Stimulated activated CD4-positive, alpha-beta T cell treated with anti-CD3 and anti-CD28 coated beads, Interleukin-4, amount 100 ng/mL, for 24 hours (primary cell): ENCODE data around the gene GINM1.

Experiments
- DNase-seq: peaks from one replicate; pipeline ENCODE4 v3.0.0-alpha.2; 2020

Gene GINM1, protein sequence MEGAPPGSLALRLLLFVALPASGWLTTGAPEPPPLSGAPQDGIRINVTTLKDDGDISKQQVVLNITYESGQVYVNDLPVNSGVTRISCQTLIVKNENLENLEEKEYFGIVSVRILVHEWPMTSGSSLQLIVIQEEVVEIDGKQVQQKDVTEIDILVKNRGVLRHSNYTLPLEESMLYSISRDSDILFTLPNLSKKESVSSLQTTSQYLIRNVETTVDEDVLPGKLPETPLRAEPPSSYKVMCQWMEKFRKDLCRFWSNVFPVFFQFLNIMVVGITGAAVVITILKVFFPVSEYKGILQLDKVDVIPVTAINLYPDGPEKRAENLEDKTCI

DNA sequence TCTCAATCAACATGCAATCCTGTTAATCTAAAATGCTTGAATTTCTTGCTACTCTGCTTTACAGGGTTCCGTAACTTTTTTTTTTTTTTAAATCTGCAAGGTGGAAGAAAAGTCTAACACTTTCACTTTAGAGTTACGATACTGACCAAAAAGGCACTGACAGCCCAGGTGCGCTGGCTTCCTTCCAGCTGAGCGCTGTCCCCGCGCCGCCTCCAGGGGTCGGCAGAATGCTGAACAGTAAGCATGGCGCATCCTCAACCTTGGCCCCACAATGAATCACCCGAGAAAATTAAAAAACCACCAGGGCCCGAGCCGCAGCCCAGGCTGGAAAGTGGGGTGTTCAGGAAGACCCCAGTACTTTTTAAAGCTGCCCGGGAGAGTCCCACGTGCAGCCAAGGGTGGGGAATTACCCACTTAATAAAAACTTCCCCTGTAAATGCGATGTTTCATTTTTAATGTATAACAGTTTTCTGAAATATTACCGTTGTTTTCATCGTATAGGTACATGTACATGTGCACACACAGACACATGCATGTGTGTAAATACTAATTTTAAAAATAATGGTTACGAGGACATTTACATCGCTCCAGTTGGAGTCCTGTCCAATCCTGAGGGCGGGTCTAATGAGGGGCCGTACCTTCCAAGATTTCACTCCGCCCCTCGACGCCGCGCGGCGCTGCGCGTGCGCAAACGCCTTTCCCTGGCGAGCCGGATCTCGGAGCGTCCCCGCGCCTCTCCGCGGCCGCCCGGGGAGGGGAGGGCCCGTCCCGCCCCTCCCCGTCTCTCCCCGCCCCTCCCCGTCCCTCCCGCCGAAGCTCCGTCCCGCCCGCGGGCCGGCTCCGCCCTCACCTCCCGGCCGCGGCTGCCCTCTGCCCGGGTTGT lies at the start of gene GINM1:
Gene GINM1, plus strand, starts transcription at position 849 of the 883 bp plus-strand sequence. CDS start 40 bp downstream, outside the sequence.
- DNase-seq, result peak; percentile 95

DNA sequence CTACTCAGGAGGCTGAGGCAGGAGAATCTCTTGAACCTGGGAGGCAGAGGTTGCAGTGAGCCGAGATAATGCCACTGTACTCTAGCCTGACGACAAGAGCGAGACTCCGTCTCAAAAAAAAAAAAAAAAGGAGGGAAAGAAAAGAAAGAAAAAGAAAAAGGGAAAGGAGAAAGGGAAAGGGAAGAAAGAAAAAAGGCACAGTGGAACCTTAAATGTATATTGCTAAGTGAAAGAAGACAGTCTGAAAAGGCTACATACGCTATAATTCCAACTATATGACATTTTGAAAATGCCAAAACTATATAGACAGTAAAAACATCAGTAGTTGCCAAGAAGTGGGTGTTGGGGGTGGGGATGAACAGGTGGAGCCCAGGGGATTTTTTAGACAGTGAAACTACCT lies 36.5 kb upstream of the GINM1 start:
- DNase-seq, result no peak

DNA sequence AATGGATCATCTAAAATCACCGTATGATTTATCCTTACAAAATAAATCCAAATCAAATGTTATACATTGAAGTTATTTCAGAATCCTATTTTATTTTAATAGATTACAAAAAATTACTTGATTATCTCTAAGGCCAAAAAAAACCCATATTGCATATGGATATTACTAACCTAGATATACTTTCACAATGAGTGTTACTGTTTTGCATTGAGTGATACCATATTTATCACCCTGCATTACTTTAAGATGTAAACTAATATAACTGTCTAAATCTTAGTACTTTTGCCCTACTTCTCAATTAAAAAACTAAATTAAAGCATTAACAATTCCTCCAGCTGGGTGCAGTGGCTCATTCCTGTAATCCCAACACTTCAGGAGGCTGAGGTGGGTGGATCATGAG lies 31.4 kb upstream of the GINM1 start:
- DNase-seq, result no peak

DNA sequence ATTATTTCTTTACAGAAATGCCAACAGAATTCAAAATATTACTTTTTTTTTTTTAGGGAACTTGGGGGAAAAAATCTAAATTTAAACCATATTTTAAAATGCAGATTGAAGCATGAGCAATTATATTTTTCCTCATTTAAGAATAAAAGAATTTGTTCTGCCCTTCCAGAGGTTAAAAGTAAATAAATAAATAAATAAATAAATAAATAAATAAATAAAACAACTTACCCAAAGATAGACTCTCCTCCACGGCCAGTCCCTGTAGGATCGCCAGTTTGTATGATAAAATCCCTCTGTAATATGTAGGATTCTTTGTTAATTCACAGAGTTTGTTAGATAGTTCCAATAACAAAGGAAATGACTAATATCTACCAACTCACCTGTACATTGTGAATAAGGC lies 25.0 kb upstream of the GINM1 start:
- no peak for DNase-seq

DNA sequence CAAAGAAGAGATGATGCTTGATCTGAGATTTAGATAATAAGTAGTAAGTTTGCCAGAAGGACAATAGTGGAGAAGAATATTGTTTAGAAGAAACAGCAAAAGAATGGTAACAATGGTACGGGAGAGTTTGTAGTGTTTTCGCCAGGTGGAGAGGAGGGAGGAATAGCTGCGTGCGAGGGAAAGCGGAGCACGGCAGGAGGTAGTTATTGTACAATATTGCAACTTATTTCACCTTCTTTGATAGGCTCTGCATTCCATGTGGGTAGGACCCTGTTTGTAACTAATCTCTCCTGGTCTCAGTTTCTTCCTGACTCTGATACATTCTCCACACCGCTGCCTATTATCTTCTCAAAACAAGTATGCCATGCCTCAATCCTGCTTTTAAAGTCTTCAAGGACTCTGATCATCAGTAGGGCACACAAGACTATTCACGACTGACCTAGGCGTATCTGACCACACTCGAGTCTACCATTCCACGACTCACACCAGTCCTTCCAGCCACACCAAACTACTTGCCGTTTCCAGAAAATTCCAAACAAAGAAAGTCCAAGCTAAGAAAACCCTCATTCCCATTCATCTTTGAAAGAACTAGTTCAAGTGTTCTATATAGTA lies 21.4 kb upstream of the GINM1 start:
- DNase-seq, result no peak

DNA sequence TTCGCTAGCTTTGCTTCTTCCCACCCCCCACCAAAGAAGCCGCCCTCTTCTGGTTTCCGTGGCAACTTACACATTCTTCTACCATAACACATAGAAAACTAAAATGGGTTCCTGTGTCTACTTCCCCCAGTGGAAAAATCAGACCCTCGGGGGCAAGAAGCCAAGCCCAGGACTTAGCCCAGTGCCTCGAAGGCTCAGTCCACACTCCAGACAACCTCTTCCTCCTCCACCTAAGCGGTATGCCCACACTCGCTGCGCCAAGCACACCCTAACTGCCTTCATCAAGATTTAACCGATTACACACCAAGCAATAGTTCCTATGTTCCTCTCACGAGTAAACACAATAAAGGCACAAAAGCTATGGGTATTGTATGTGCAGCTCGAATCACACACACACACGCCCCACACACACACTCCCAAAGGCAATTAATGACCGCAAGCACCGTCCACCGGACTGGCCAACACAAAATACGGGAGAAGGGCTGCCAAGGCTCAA lies 20.9 kb upstream of the GINM1 start:
- peak; percentile 70 for DNase-seq

DNA sequence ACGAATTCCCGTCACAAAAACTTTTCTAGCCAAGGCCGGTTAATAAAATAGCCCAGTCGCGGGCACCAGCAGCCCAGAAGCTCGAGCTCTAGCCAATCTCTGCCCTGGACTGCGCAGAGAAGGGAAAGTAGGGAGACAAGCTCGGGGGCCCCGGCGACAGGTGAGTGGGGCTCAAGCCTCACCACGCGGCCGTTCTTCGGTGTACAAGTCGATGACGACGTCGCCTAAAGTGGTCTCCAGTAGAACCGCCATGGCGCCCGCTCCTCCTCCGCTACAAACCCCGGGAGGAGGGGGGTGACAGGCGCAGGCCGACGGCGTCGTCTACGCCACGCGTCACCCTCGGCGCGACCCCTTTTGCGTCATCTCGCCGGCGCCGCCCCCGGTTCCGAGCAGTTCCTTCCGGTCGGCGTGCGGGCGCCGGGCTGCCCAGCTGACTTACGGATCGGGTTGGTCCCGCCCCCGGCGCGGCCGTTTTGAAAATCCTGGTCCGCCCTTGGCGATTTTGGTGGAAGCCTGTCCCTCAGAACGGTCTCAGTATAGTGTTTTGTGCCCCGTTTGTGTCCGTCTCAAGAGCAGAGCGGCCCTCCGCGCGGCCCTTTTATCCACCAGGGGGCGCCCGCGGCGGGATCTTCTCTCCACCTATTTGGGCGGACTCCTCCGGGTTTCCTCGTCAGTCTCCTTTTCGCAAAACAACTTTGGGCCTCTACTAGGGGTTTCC lies 20.3 kb upstream of the GINM1 start, which contains the start of gene PPIL4:
Gene PPIL4, minus strand, starts transcription at position 290 of the 718 bp plus-strand sequence. Its CDS starts 38 bp downstream, at position 252.
- DNase-seq, result peak; percentile 96

DNA sequence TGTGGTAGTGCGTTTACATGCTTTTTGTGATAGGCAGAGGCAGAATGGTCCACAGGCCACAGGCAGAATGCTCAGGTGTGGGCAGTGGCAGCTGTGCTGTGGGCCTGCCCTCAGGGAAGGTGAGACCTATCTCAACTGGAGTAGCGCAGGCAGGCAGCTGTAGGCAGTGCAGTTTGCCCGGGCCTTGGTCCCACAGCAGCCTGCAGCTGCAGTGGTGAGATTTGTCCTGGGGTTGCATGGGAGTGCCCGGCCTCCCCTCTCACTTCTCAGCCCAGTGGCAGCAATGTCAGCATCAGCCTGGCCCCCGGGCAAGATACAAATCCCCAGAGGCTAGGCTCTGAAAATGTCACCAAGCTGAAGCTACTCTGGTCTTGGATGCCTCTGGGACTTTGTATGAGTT lies 14.3 kb upstream of the GINM1 start:
- no peak for DNase-seq

DNA sequence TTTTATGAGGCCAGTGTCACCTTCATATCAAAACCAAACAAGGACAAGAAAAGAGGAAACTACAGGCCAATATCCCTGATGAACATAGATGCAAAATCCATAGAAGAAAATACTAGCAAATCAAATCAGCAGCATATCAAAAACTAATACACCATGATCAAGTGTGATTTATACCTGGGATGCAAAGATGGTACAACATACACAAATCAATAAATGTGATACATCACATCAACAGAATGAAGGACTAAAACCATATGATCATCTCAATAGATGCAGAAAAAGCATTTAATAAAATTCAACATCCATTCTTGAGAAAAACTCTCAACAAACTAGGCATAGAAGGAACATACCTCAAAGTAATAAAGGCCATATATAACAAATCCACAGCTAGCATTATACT lies 8.1 kb upstream of the GINM1 start:
- no peak for DNase-seq

DNA sequence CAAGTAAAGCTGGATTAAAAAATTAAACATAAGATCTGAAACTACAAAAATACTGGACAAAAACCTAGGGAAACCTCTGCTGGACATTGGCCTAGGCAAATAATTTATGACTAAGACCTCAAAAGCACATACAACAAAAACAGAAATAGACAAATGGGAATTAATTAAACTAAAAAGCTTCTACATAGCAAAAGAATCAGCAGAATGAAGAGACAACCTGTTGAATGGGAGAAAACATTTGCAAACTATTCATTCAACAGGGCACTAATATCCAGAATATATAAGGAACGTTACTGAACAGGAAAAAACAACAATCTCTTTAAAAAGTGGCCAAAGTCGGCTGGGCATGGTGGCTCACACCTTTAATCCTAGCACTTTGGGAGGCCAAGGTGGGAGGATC lies 6.8 kb upstream of the GINM1 start:
- no peak for DNase-seq

DNA sequence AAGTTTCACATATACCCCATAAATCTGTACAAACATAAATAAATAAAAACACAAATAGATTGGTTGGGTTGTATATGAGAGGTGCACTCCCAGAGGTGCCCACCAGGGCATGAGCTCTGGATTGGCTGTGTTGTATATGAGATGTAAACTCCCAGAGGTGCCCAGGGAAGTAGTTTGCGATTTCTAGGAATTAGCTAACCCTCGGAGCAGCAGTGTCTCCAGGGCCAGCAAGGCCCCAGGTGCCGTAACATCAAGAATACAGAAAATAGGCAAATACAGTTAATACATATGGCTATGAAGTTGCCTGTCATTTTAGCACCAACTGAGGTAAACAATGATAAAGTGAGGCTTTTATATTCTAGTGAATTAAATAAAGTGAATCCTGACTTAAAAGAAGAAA lies 5.4 kb upstream of the GINM1 start:
- no peak for DNase-seq

DNA sequence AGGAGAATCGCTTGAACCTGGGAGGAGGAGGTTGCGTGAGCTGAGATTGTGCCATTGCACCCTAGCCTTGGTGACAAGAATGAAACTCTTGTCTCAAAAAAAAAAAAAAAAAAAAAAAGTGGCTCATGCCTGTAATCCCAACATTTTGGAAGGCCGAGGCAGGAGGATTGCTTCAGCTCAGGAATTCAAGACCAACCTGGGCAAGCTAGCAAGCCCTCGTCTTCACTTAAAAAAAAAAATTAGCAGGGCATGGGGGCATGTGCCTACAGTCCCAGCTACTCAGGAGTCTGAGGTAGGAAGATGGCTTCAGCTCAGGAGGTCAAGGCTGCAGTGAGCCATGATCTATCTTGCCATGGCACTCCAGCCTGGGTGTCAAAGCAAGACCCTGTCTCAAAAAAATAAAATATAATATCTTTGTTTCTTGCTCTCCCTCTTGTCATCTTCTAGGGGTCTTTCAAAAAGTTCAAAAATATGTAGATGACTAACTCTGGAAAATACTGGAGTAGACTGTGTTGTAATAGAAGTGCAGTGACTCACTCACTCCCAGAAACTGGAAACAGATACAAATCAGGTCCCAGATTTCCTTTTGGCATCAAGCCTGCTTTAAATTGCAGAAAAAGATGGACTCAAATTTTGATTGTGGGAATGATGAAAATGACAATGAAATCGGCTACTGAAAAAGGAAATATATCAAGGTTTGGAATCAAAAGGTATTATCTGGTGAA lies 2.8 kb upstream of the GINM1 start:
- DNase-seq, result no peak

DNA sequence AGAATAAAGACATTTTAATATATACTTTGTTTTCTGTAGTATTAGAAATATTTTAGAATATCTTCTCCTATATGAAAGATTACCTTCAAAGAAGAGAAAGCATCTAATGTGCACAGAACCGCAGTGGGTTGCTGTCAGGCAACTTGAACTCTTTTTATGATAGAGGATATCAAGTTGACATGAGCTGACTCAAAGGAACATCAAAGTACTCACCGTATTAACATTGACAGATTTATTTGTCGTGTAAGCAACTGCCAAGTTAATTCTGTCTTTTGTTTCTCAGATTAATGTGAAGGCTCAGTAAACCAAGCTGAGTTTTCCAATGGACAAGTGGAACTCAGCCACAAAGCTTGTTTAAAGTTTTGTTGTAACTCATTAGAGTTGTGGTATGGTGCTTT lies 2.2 kb upstream of the GINM1 start:
- DNase-seq, result no peak

DNA sequence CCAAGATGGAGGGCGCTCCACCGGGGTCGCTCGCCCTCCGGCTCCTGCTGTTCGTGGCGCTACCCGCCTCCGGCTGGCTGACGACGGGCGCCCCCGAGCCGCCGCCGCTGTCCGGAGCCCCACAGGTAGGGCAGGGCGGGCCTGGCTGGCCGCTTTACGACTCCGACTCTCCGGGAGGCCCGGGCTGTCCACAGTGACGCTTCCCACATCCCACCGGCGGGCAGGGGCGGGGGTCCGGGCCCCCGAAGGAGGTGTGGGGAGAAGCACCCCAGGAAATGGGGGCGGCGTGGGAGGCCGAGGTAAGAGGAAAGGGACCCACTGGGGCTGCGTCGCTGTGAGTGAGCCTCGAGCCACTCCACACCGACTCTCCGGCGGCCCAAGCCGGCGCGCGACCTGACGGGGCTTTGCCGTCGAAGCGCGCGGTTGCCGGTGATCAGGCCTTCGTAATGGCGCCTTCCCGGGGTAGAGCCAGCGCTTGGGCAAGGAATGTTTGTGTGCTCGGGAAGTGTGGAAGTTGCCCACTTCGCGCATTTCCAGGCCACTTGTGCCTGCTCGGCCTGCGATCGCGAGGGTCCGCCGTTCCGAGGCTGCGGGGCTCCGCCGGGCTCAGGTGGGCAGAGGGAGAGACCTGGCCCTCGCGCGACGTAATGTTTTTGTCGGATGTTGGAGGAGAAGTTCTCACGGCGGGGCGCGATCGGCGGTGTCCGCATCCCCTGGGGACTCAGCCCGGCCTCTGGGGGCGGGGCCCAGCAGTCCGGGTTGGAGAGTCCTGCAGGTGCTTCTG lies 427 bp downstream of the GINM1 start:
- peak; percentile 56 for DNase-seq

DNA sequence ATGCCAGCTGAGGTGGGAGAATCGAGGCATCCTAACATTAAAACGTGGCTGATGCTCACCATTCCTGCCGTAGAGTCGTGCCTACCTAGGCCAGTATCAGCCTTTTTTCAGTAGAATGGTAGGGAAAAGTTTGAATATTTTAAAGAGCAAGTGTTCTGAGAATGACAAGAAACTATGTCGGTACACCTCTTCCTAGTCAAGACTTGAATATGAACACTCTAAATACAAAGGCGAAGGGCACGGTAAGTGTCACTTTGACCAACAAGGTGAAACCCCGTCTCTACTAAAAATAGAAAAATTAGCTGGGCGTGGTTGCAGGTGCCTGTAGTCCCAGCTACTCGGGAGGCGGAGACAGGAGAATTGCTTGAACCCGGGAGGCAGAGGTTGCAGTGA lies 1.0 kb downstream of the GINM1 start:
- DNase-seq, result no peak

DNA sequence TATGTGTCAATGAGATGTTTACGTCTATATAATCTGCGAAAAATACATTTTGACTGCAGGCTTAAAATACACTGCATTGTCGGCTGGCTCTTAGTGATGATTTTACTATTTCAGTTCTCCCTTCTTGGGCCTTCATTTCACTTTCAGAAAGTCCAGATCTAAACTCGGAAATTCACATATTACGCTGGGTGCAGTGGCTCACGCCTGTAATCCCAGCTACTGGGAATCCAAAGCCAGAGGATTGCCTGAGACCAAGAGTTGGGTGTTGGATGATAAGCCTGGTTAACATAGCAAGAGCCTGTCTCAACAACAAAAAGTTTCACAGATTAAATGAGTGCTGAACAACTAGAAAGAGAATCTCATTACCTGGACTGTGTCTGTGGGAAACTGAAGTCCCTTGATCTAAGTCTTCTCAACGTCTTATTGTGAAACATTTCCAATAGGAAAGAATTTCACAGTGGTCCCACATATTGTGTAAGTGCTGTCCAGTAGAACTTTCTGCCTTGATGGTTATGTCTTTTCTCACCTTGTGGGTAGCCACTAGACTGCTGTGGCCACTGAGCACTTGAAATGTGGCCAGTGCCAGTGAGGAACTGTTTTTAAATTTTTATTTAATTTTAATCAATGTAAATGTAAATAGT lies 1.9 kb downstream of the GINM1 start:
- no peak for DNase-seq

DNA sequence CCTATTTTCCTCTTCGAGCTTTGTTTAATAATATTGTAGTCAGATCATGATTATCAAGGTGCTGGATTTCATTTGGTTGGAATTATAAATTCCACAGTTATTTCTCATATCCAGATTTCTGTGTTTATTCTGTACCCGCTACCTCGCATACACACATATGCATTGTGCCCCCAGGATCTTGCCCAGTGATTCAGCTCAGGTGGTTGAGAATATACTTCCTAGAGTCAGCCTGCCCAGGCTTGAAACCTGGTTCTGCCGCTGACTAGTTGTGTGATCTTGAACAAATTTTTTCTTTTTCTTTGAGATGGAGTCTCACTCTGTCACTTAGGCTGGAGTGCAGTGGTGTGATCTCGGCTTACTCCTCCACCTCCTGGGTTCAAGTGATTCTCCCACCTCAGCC lies 14.7 kb downstream of the GINM1 start:
- no peak for DNase-seq

DNA sequence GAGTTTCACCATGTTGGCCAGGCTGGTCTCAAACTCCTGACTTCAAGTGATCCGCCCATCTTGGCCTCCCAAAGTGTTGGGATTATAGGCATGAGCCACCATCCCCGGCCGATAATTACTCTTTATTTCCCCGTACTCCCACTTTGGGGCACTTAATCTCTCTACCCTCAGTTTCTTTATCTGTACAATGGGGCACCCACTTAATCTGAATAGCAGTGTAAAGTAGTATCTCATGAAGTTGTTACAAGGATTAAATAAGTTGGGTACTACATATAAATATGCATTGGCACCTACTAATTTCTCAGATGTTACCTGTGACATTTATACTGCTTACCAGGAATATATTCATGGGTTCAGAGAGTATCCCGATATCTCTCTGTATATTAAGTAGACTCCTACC lies 15.2 kb downstream of the GINM1 start:
- DNase-seq, result no peak

DNA sequence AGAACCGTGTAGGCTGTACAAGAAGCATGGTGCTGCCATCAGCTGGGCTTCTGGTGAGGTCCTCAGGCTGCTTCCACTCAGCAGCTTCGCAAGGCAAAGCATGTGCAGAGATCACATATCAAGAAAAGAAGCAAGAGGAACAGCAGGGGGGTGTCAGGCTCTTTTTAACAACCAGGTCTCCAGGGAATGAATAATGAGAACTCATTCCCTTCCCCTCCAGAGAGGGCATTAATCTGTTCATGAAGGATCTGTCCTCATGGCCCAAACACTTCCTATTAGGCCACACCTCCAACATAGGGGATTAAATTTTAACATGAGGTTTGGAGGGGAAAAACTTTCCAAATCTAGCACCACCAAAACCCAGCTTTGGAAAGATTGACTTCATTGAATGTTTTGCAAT lies 20.0 kb downstream of the GINM1 start:
- DNase-seq, result no peak

DNA sequence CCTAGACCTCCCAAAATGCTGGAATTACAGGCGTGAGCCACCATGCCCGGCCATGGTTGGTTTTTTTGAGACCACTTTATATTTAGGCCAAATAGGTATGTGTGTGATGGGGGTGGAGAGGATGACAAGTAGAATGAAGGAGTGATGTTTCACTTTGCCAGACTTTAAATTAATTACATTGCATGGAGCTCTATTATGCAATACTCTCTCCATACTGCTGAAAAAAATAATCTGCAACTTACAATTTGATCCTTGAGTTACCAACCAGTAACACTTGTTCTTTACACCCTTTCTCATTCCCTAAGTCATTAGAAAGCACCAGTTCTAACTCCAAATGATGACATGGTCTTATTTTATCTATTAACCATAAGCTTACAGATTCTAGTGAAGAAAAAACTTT lies 26.8 kb downstream of the GINM1 start:
- DNase-seq, result no peak

DNA sequence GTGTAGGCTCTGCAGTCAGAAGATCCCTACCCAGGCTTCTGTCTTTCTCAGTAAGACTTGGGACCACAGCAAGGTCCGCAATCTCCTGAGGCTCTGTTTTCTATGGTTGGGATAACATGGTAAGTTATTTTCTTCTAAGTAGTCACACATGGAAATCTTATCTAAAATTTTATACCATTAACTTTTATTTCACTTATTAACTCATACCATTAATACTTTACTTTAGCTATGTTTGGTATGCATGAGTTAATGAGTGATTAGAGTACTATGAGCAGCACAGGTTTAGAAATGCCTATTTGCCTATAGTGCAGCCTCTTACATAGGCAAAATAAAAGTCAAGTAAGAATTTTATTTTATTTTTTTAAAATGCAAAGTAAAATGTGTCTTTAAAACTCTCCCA lies 27.2 kb downstream of the GINM1 start:
- no peak for DNase-seq
